ENCODE results near the gene TOR4A.
"Not testable (repeated sequence)": the region's sequence is repeated elsewhere in the genome, so short reads cannot be mapped to it uniquely, and the experiment has no call there.

Gene TOR4A

GRCh38 chr9:137252555-137253506 lies 24.7 kb upstream of the TOR4A start:
- DNase-seq (ENCODE audit: low read depth), result no peak

- no peak for DNase-seq (ENCODE audit: low read depth)
Measured at GRCh38 chr9:137253717-137254623, 23.6 kb upstream of the TOR4A start.

GRCh38 chr9:137254624-137255447 lies 22.7 kb upstream of the TOR4A start, which contains the start of gene NELFB:
NELFB (plus strand) TSS chr9:137255327.
- peak; percentile 98 for DNase-seq (ENCODE audit: low read depth)

GRCh38 chr9:137255448-137256114 lies 21.9 kb upstream of the TOR4A start:
- no peak for DNase-seq (ENCODE audit: low read depth)

- no peak for DNase-seq (ENCODE audit: low read depth)
Measured at GRCh38 chr9:137256362-137256761, 21.2 kb upstream of the TOR4A start.

GRCh38 chr9:137256856-137257255 lies 20.7 kb upstream of the TOR4A start:
- DNase-seq (ENCODE audit: low read depth), result no peak

GRCh38 chr9:137262173-137262908 lies 15.2 kb upstream of the TOR4A start:
- DNase-seq (ENCODE audit: low read depth), result not testable (repeated sequence)

- DNase-seq (ENCODE audit: low read depth), result no peak
Measured at GRCh38 chr9:137262909-137263285, 14.6 kb upstream of the TOR4A start.

GRCh38 chr9:137263506-137263905 lies 14.0 kb upstream of the TOR4A start:
- no peak for DNase-seq (ENCODE audit: low read depth)

GRCh38 chr9:137264067-137264466 lies 13.5 kb upstream of the TOR4A start:
- DNase-seq (ENCODE audit: low read depth), result no peak

GRCh38 chr9:137265496-137266161 lies 11.9 kb upstream of the TOR4A start:
- DNase-seq (ENCODE audit: low read depth), result no peak

GRCh38 chr9:137266162-137266527 lies 11.4 kb upstream of the TOR4A start:
- no peak for DNase-seq (ENCODE audit: low read depth)

- DNase-seq (ENCODE audit: low read depth), result no peak
Measured at GRCh38 chr9:137266585-137267453, 10.7 kb upstream of the TOR4A start.

- DNase-seq (ENCODE audit: low read depth), result no peak
Measured at GRCh38 chr9:137267933-137268355, 9.6 kb upstream of the TOR4A start.

GRCh38 chr9:137268538-137269201 lies 8.9 kb upstream of the TOR4A start:
- no peak for DNase-seq (ENCODE audit: low read depth)

GRCh38 chr9:137269231-137269772 lies 8.2 kb upstream of the TOR4A start:
- no peak for DNase-seq (ENCODE audit: low read depth)

- DNase-seq (ENCODE audit: low read depth), result no peak
Measured at GRCh38 chr9:137270929-137271695, 6.4 kb upstream of the TOR4A start.

Measured in activated T-cell treated with anti-CD3 and anti-CD28 coated beads for 48 hours (primary cell).